Measurements from ENCODE around the gene PLA2G1B. TPM values are rescaled to one million over a fixed set of nuclear protein-coding genes. Genes with fewer than 3 reads are reported as not detected.

PLA2G1B gene
- total RNA-seq (2021) (not detected in 2 replicates), Bru-seq, nascent RNA (not detected), BruChase-seq, experiment 1, labeled RNA remaining after a 2-hour chase (not detected), BruChase-seq, experiment 2, labeled RNA remaining after a 6-hour chase (not detected)
- long read RNA-seq = 0 reads

DNA sequence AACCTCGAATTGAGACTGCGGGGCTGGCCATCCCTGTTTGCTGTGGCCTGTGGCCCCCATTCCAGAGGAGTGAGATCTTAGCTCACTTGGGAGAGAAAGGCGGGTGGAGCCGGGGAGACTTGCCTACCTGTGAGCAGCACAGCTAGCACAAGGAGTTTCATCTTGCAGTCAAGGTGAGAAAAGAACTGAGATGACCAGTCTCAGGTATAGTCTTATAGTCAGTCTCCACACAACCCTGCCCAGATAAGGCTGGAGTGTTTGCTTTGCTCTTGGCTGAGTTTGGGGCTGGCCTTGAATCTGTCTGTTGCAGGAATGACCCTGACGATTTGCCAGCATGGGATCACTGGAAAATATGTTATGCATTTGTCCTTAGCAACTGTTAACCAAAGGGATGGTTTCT, at the start of gene PLA2G1B:
TSS of gene PLA2G1B (minus strand) at position 187 of the 400 bp plus-strand sequence. CDS start at position 161, 26 bp downstream.
- Histone ChIP-seq H3K27me3 (replicated peaks; ENCODE audit: insufficient read depth, low read depth, low read length, poor library complexity) (no peaks in the 10 kb centered on the region), H3K36me3 (ENCODE audit: insufficient read depth, low read length, poor library complexity, severe bottlenecking) (no peaks in the 10 kb centered on the region), H3K9me3 (ENCODE audit: low read depth, low read length, poor library complexity, severe bottlenecking) (no peaks in the 10 kb centered on the region), H3K27ac (ENCODE audit: low read depth, low read length, poor library complexity, severe bottlenecking) (no peak within 1 kb of the TSS), H3K4me1 (ENCODE audit: insufficient read depth, low read length, poor library complexity, severe bottlenecking) (no peaks in the 10 kb centered on the region), H3K4me3 (ENCODE audit: low read depth, low read length, poor library complexity, severe bottlenecking) (no peak within 1 kb of the TSS)
- ChIA-PET POLR2A (ENCODE audit: low non-redundant PET) (interaction anchor here (0.6 kb wide), 1 partner anchor 57 kb away, joined by 4 read pairs; no protein-coding TSS in a partner anchor), CTCF (no interaction called here)
- DNase-seq (ENCODE audit: low spot score) = no peak
- TF ChIP-seq, protein P1, sequence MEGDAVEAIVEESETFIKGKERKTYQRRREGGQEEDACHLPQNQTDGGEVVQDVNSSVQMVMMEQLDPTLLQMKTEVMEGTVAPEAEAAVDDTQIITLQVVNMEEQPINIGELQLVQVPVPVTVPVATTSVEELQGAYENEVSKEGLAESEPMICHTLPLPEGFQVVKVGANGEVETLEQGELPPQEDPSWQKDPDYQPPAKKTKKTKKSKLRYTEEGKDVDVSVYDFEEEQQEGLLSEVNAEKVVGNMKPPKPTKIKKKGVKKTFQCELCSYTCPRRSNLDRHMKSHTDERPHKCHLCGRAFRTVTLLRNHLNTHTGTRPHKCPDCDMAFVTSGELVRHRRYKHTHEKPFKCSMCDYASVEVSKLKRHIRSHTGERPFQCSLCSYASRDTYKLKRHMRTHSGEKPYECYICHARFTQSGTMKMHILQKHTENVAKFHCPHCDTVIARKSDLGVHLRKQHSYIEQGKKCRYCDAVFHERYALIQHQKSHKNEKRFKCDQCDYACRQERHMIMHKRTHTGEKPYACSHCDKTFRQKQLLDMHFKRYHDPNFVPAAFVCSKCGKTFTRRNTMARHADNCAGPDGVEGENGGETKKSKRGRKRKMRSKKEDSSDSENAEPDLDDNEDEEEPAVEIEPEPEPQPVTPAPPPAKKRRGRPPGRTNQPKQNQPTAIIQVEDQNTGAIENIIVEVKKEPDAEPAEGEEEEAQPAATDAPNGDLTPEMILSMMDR (conservative IDR thresholded peaks at IDR 0.05; ENCODE audit: low read depth, low read length) = no peak
- TF ChIP-seq EZH2 (IDR thresholded peaks at IDR 0.05; ENCODE audit: borderline replicate concordance, low read depth, low read length, poor library complexity, severe bottlenecking) = no peak
- BruUV-seq (replicated peaks) = no TSS peak
- intact Hi-C loops (cut with micrococcal nuclease; ENCODE audit: unreplicated experiment) = loop anchor here (5.0 to 10.0 kb wide), 3 partner anchors 107 to 767 kb away; partner anchors contain the start of genes COX6A1 and UNC119B

DNA sequence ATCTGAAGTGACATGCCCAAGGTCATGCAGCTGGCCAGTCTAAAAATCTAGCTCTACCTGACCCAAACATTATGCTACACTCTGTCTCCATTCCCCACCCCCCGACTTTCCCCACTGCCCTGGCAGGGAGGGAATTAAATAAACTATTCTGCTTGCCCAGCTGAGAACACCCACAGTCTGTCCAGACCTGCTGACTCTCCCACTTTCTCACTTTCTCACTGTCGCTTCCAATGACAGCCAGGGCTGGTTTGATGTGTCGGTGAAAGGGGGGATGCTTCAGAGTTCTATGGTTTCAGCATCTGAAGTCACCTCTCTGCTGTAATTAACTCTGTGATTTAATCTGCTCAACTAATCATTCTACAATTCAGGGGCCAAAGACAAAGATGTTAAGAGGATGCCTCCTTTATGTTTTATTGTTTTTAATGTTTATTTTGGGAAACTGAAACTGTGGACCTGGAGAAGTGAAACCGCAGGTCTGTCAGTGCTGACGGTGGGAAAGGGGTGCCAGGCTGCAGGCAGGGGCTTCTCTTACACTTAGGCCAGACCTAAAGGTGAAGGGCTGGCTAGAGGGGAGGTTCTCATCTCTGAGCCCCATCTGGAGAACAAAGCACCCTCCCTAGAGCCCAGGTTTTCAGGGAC, 49.5 kb upstream of the PLA2G1B start:
- intact Hi-C loops (cut with micrococcal nuclease; ENCODE audit: unreplicated experiment) = no loop called here
- ChIA-PET POLR2A (ENCODE audit: low non-redundant PET) (no interaction called here), CTCF (no interaction called here)
- no peaks in the 10 kb centered on the region for H3K9me3 ChIP-seq (ENCODE audit: low read depth, low read length, poor library complexity, severe bottlenecking)
- TF ChIP-seq, protein P1 (conservative IDR thresholded peaks at IDR 0.05; ENCODE audit: low read depth, low read length) = no peak
- no peak for TF ChIP-seq EZH2 (IDR thresholded peaks at IDR 0.05; ENCODE audit: borderline replicate concordance, low read depth, low read length, poor library complexity, severe bottlenecking)
- BruUV-seq (replicated peaks) = no TSS peak
- H3K27me3 ChIP-seq (replicated peaks; ENCODE audit: insufficient read depth, low read depth, low read length, poor library complexity) = peaks cover 26% of the 10 kb centered on the region
- no peak overlapping the region for H3K27ac ChIP-seq (ENCODE audit: low read depth, low read length, poor library complexity, severe bottlenecking)
- no peak for DNase-seq (ENCODE audit: low spot score)
- H3K4me1 ChIP-seq (ENCODE audit: insufficient read depth, low read length, poor library complexity, severe bottlenecking) = no peaks in the 10 kb centered on the region
- no peaks in the 10 kb centered on the region for H3K36me3 ChIP-seq (ENCODE audit: insufficient read depth, low read length, poor library complexity, severe bottlenecking)
- H3K4me3 ChIP-seq (ENCODE audit: low read depth, low read length, poor library complexity, severe bottlenecking) = no peak overlapping the region

DNA sequence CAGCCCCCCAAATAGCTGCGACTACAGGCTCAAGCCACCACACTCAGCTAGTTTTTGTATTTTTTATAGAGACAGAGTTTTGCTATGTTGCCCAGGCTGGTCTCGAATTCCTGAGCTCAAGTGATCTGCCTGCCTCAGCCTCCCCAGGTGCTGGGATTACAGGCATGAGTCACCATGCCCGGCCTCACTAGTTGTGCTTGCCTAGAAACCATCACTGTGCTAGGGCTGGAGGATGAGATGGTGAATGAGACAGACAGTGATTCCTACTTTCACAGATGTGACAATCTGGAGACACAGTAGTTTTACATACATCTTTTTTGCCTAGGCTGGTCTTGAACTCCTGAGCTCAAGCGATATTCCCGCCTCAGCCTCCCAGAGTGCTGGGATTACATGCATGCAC, 48.8 kb upstream of the PLA2G1B start:
- TF ChIP-seq EZH2 (IDR thresholded peaks at IDR 0.05; ENCODE audit: borderline replicate concordance, low read depth, low read length, poor library complexity, severe bottlenecking) = no peak
- TF ChIP-seq, protein P1 (conservative IDR thresholded peaks at IDR 0.05; ENCODE audit: low read depth, low read length) = no peak
- POLR2A ChIA-PET (ENCODE audit: low non-redundant PET) = no interaction called here
- no peaks in the 10 kb centered on the region for H3K4me1 ChIP-seq (ENCODE audit: insufficient read depth, low read length, poor library complexity, severe bottlenecking)
- intact Hi-C loops (cut with micrococcal nuclease; ENCODE audit: unreplicated experiment) = no loop called here
- BruUV-seq (replicated peaks) = no TSS peak
- CTCF ChIA-PET = no interaction called here
- H3K4me3 ChIP-seq (ENCODE audit: low read depth, low read length, poor library complexity, severe bottlenecking) = no peak overlapping the region
- H3K27me3 ChIP-seq (replicated peaks; ENCODE audit: insufficient read depth, low read depth, low read length, poor library complexity) = peaks cover 32% of the 10 kb centered on the region
- H3K9me3 ChIP-seq (ENCODE audit: low read depth, low read length, poor library complexity, severe bottlenecking) = no peaks in the 10 kb centered on the region
- DNase-seq (ENCODE audit: low spot score) = no peak
- H3K27ac ChIP-seq (ENCODE audit: low read depth, low read length, poor library complexity, severe bottlenecking) = no peak overlapping the region
- H3K36me3 ChIP-seq (ENCODE audit: insufficient read depth, low read length, poor library complexity, severe bottlenecking) = no peaks in the 10 kb centered on the region

All from A673 (cell line).